Frontal cortex (tissue), 4 donors: Measurements from ENCODE around the gene WT1. TPM values are rescaled to one million over a fixed set of nuclear protein-coding genes. Genes with fewer than 3 reads are reported as not detected.
"Not testable (repeated sequence)": the region's sequence is repeated elsewhere in the genome, so short reads cannot be mapped to it uniquely, and the experiment has no call there.

Experiments
- DNase-seq, 2 donors: peaks; one replicate each; pipeline ENCODE4 v3.0.0; 2012; ENCODE audit warnings: low spot score in 2 of 2
- FAIRE-seq: peaks from 2 replicates; lab custom pipeline; 2012; peaks lifted over from hg19 to GRCh38; lab: Jason Lieb, UNC
- total RNA-seq: library from RNA; depleted of rRNA; stranded (reverse); fragments of >200 nt; gene quantifications from one replicate; pipeline ENCODE4 v1.2.3, GENCODE V29; 2014
- donor health status: control.
- donor health status: control.
- donor health status: control.

Gene WT1
- total RNA-seq, 1 donor from 2014 or later = not detected

DNA sequence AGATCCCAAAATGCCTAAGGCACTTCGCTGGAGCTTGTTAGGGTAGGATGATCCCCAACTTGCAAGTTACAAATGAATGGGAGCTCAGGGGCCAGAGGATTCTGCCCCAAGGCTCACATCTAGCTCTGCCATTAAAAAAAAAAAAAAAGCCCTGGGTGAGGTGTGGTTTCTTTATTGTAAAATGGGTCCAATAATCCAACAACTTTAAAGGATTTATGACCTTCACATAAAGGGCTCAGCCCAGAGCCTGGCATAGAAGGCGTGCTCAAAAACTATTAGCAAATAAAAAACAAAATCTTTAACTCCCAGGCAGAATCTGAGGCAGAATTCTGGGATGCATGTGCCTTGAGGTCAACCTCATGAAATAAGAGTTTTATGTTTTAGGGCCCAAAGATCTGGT is 42.5 kb downstream of the WT1 start:
- DNase-seq (no peak), FAIRE-seq (no peak)

DNA sequence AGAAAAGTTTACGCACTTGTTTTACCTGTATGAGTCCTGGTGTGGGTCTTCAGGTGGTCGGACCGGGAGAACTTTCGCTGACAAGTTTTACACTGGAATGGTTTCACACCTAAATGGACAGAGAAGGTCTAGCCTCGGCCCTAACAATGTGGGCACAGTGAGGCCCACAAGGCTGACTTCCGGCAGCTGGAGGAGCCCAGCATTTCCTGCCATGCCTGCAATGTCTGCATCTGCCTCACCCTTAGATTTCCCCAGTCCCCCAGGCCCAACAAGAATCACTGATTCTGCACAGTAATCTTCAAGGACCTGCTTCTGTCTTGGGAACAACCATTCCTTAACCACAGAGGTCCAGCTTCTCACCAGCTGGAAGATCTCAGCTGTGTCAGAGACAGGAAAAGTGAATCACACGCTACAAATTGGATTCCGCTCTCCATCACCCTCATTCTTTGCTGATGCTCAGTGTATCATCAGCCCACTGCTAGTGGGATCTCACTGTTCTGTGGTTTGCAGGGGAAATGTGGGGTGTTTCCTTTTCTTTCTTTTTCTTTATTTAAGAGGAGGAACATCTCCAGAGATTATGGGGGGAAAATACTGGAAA is 43.3 kb downstream of the WT1 start:
- no peak for DNase-seq
- no peak for FAIRE-seq

DNA sequence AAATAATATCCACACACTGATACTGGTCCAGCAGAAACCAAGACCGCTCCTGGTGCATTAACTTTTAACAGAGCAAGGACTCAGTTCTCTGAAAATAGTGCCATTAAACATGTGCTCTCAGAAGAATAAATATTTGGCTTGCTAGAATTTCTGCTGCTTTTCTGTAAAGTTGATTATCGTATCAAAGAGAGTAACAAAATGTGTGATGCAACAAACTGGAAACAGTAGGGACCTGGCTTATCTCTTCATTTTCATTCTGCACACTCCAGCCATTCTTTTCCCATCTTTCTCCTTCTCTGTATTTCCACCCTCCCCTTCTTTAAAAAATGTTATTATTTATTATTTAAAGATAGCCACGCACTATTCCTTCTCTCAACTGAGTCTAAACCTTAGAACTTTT is 43.9 kb downstream of the WT1 start:
- FAIRE-seq (no peak), DNase-seq (no peak)

DNA sequence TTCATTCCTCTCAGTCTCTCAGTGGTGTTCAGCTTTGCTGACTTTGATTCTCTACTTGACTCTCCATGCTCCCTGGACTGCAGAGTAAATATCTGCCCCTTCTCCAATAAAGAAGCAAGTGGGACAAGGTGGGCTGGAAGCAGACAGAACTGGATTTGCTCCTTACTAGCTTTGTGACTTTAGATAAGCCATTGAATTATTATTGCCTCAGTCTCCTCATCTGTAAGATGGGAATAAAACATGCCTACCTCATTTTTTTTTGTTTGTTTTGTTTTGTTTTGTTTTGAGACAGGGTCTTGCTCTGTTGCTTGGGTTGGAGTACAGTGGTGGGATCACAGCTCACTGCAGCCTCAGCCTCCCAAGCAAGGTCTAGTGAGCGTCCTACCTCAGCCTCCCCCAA is 44.6 kb downstream of the WT1 start:
- FAIRE-seq = no peak
- no peak for DNase-seq

DNA sequence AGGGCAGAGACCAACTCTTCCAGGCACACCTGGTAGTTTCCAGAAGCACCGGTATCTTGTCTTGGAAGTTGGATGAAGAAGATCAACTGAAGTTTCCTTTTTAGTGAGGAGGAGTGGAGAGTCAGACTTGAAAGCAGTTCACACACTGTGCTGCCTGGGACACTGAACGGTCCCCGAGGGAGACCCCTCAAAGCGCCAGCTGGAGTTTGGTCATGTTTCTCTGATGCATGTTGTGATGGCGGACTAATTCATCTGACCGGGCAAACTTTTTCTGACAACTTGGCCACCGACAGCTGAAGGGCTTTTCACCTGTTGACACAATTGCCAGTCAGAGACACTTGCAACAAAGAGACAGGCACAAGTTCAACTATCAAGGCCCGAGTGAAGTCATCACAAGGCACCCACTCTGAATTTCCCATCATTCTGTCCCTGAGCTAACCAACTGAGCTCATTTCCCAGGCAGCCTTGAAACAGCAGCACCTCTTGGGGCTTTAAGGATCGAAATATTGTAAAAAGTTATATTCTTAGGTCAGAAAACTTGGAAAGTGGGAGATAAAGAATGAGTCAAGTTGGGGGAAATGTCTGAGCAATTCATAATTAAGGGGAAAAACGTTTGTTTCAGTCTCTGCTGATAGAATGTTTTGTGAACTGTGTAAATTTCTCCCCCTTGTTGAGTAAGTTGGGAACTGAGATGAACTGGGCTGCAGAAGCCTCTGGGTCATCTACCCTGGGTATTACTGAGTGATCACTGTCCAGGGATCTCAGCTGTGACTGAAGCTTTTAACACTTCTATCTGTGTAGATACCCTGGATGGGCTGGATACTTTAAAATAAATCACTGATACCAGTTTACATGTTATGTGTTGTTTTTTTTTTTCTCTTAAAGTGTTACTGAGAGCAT is 46.2 kb downstream of the WT1 start:
- DNase-seq = no peak
- no peak for FAIRE-seq

DNA sequence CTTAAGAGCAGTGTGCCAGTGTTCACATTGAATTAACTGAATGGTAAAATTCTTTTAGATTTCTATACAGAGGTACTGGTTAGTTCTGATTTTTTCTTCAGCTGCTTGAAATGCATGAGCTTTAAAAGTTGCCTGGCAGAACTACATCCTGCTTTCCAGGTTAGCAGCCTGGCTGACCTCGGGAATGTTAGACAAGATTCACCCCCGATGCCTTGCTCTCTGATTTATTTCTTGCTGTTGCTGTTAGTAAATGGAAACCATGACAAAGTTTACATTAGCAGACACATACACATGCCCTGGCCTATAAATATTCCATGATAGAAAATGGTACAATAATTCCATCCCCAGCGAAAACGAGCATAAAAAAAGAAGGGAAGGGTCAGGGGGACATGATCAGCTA is 47.0 kb downstream of the WT1 start:
- FAIRE-seq = no peak
- DNase-seq = no peak

DNA sequence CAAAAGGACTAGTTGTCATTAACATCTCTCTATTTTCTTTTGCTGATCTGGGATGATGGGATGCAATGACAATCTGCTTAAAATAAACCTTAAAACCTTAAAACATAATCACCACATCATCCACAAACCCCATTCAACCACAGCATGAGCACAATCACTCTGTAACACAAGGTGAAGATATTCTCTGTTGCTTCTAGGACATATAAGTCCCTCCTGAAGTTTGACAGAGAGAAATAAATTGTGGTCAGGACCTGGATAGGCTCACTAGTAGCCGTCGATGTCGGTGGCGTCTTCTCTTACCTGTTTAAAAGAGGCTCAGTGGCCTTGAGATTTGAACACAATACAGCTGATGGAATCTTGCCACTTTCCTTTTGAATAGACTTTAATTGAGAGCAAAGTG is 47.9 kb downstream of the WT1 start:
- DNase-seq (no peak), FAIRE-seq (no peak)

DNA sequence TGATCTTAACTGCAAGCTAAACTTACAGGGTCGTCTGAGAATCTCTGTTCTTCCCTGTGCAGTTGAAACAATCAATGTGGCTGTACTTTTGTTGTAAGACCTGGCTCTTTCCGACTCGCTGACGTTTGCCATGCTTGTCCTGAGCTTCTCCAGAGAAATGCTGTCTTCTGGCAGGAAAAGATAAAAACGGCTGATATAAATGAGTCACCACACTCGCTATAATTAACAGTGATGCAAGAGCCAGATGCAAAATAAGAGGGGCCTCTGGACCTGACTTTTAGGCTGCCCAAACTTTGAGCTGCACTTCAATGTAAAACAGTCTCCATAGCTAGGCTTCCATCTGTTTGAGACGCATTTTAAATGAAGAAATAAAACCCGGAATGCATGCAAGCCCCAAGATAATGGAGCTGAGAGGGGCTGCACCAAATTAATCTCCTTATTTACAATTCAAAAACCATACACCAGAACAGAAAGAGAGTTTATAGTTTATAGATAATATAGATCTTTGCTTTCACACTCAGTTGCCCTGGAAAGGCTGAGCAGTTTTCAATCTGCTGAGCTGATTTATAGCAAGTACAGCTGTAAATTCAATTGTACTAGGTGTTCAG is 48.5 kb downstream of the WT1 start:
- no peak for DNase-seq
- no peak for FAIRE-seq

DNA sequence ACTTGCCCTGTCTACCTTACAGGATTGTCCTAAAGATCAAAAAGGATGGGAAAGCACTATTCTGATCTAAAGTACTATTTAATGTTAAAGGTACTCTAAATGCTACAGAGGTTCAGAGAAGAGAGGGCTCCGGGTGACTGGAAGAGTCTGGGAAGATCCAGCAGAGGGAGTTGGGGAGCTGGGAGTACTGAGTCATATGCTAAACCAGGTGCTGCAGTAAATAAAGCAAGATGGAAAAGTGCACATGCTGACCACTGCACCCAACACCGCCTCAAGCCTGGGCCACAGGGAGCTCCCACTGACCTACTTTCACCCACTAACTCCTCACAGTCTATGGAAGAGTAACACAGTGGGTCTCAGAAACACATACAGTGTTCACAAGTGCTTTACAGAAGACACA is 49.3 kb downstream of the WT1 start:
- no peak for FAIRE-seq
- peak in 1 of 2 donors; percentile 35 for DNase-seq

DNA sequence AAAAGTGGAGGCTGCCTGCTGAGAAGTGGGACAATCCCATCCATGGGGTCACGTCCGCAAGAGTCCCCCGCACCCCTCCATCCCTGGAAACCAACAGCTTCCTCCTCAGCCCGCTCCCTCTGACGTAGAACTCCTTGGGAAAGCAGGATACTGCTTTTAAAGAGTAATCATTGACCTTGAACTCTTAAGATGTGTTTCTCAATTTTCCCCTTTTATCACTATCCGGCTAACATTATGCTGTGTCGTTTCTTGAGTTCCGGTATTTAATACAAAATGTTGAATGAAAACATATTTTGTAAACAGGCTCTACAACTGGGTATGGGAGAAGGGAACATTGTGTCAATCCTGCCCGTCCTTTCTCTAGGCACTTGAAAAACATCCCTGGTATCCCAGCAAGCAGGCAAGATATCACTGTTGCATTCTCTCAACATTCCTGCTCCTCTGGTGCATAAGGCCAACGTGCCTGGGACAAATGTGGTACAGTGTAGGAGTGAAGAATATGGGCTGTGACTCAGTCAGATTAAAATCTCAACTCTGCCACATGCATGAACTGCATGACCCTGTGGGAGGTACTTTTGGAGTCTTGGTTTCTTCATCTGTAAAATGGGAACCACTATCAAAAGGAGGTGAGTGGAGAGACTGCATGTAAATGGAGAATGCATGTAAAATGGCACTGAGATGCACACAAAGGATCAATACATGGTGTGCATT is 52.8 kb downstream of the WT1 start:
- FAIRE-seq = no peak
- DNase-seq = no peak

DNA sequence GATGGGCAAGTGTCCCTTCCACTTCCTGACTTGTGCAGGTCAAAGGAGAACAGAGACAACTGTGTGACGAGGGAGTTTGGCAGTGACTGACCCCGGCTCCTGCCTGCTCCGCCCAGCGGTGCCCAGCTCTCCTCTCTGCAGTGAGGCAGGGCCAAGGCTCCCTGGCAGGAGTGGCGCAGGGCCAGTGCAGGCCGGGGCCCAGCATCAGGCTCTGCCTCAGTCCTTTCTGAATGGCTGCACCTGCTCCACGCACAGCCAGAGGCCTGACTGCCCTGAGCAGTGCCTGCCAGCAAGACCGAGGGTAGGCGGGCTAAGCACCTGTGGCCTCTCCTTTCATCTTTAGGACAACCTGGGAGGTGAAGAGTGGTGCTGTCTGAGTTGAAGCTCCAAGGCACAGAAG is 54.2 kb downstream of the WT1 start:
- no peak for FAIRE-seq
- DNase-seq = no peak

DNA sequence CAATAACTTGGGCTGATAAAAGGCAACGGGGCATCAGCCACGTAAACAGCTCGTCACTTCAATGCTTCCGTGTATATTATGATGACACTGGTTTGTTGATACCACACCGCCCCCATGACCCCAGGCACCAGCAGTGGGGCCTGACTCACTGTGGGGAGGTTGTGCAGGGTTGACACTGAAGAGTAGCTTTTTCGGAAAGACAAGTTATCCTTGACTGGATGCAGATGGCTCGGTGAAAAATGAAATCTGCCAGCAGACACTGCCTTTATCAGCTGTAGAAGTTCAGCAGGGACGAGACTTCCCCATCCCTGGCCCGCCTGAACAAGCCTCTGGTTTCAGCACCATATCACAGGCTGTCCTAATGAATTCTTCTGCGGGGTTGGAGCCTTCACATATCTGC is 55.6 kb downstream of the WT1 start:
- no peak for DNase-seq
- no peak for FAIRE-seq

DNA sequence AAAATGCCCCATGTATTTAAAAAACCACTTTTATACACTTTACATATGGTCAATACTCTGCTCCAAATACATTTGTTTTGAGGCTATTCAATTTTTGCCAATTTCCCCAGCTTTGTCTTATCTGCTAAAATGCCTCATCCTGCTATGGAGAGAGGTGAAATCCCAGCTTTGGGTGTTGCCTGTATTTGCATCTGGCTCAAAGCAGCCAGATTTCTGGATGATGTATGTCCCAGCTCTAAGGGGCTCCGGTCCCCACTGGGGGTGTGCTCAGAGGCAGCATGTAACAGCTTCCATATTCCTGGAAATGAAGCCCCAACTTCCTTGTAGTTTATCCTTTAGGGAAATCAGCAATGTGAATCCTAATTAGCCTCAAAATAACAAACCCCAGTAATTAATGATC is 59.5 kb downstream of the WT1 start:
- FAIRE-seq (no peak), DNase-seq (no peak)

DNA sequence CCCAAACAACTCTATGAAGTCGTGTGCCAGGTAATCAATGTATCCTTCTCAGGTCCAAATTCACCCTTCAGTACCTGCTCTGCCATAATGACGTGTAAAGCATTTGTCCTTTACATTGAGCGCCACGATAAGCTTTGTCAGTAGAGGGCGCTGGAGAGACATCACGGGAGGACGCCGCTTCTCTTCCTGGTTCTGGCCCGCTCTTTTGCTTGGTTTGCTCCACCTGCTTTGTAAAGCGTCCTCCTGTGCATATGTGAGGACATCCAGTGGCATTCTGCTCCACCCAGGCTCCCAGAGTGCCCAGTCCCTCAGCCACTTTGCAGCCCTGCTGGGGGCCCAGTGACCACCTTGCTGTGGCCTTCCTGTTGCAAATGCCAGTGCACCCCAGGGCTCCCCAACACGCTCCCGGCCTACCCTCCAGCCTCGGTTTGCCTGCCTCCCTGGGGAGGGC is 61.1 kb downstream of the WT1 start:
- FAIRE-seq (no peak), DNase-seq (no peak)

DNA sequence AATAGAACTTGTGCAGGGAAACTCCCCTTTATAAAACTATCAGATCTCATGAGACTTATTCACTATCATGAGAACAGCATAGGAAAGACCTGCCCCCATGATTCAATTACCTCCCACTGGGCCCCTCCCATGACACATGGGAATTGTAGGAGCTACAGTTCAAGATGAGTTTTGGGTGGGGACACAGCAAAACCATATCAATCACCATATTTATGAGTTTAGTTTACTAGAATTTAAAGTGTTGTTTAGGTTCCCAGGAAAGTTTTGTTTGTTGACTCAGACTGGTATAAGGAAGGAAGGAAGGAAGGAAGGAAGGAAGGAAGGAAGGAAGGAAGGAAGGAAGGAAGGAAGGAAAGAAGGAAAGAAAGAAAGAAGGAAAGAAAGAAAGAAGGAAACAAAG is 65.4 kb downstream of the WT1 start:
- FAIRE-seq, DNase-seq: not testable (repeated sequence)

DNA sequence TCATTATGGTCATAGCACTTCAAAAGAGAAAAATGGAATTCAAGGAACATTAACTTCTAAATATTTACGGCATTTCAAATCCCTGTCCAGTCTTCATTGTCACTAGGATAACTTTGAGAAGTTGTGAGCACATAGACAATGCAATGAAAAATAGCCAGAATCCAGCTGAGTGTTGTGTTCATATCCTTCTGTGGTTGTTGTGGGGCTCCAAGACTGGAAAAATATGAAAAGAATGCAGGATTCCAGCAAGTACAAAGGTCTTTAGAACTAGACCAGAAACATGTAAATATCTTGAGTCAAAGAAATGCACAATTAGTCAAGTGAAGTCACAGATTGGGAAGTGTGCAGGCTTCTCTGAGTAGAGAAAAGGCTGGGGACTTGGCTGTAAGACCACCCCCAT is 68.7 kb downstream of the WT1 start:
- FAIRE-seq (no peak), DNase-seq (no peak)

DNA sequence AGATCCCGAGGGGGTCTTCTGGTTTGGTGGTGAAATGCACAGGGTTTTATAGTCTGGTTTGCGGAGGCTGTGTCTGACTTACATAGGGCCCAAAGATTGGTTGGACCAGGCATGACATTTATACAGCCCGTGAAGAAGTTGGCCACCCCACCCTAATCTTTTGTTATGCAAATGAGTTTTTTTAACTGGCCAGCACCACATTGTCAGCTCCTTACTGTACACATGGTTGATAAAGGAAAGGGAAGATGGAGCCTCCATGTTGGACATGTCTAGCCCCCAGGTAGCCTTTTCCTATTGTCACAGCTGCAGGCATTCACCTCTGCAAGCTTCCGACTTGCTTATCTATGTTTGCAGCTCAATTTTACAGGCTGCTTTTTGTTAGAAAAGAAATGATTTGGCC is 70.1 kb downstream of the WT1 start:
- DNase-seq (no peak), FAIRE-seq (no peak)

DNA sequence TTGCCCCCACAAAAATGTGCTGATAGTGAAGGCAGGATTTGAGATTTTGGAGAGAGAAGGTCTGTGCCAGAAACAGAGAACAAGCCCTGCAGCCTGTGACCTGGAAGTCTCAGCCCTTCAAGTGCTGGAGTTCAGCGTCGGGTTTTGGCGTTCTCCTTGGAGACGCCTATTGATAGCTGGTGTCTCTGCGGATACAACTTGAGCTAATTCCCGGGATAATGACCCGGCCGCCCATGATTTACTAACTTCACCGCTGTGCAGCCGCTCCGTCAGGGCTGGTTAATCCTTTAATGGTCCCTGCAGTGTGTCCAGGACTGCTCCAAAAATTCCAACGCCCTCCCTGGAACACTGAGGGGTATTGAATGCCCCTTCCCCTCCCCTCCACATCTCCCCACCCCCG is 76.6 kb downstream of the WT1 start:
- FAIRE-seq (no peak), DNase-seq (no peak)

DNA sequence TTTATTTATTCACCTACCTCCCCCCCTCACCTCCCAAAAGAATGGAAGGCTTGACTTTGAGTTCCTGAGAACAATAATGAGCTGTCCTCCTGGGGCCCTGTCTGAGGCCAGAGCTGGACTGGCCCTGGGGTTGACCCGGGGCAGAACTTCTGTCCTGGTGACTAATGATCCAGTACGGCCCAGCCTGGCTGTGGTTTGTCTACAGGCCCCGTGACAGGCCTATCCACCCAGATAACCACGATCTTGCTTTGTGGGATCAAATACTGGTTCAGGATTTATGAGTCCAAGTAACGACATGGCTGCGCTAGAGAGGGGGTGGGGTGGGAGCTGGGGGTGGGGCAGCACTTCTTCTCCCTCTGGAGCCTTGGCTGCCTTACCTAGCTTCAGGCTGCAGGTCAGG is 81.5 kb downstream of the WT1 start:
- FAIRE-seq (no peak), DNase-seq (no peak)

DNA sequence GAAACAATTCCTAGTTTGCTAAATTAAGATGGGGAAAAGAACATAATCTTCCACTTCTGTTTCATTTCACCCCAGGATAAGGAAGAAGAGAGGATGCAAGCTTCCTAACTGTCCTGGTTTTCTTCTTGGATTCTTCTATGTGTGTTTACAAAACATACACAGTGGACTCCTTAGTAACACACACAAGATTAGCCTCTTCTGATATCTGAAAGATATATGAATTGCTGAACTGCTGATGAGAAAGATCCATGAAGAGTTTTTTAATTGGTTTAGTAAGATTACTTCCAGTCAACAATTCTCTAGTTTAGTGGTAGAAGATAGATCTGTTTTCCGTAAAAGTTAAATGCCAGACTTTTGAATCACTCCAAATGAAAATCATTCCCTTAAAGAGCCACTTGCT is 86.8 kb downstream of the WT1 start:
- DNase-seq (no peak), FAIRE-seq (no peak)

DNA sequence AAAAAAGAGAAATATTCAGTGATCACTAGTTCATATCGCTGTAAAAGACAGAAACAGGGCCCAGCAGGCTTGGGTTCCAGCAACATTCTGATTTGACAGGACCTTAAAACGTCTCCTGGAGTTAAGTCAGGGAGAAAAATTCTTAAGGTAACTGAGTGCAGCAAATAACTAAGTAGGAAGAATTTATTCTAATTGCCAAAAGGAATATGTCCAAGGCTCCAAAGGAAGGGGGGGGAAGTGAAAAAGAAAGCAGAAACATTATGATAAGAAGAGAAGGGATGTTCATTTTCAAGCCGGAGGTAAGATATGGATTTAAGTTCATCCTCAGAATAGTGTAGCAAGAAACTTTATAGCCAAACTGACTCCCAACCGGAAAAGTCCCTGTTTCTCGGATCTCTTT is 90.4 kb downstream of the WT1 start:
- no peak for FAIRE-seq
- DNase-seq = no peak
